ENCODE measurements around the gene OR4S2.

Gene OR4S2

GRCh38 chr11:55697817-55698216 lies 49.7 kb downstream of the OR4S2 start:
- Histone ChIP-seq H3K4me3 (ENCODE audit: low read depth, low read length) (no peak overlapping the region), H3K4me1 (ENCODE audit: control insufficient read depth, insufficient read depth, low read length) (no peaks in the 10 kb centered on the region), H3K9ac (ENCODE audit: low read length) (no peak overlapping the region), H3K27me3 (ENCODE audit: control insufficient read depth, insufficient read depth, low read length) (no peaks in the 10 kb centered on the region), H3K9me3 (ENCODE audit: control insufficient read depth, insufficient read depth, low read depth, low read length) (peaks cover 33% of the 10 kb centered on the region; the same call in 1 of the 2 replicates), H3K27ac (ENCODE audit: low read depth, low read length) (no peak overlapping the region), H3K36me3 (ENCODE audit: control insufficient read depth, insufficient read depth, low read length) (no peaks in the 10 kb centered on the region)

- Histone ChIP-seq H3K36me3 (ENCODE audit: control insufficient read depth, insufficient read depth, low read length) (no peaks in the 10 kb centered on the region), H3K27me3 (ENCODE audit: control insufficient read depth, insufficient read depth, low read length) (no peaks in the 10 kb centered on the region), H3K9me3 (ENCODE audit: control insufficient read depth, insufficient read depth, low read depth, low read length) (peaks cover 32% of the 10 kb centered on the region; the same call in 1 of the 2 replicates), H3K27ac (ENCODE audit: low read depth, low read length) (no peak overlapping the region), H3K9ac (ENCODE audit: low read length) (no peak overlapping the region), H3K4me1 (ENCODE audit: control insufficient read depth, insufficient read depth, low read length) (no peaks in the 10 kb centered on the region), H3K4me3 (ENCODE audit: low read depth, low read length) (no peak overlapping the region)
Observed at GRCh38 chr11:55701429-55701828, 53.3 kb downstream of the OR4S2 start.
